Lower lobe of right lung (tissue), 2 donors: ENCODE data around the gene CCDC74A. TPM values are rescaled to one million over a fixed set of nuclear protein-coding genes. Genes with fewer than 3 reads are reported as not detected.
"Not testable (repeated sequence)": the region's sequence is repeated elsewhere in the genome, so short reads cannot be mapped to it uniquely, and the experiment has no call there.

Experiments
- ATAC-seq, 2 donors: fragments of 200-7000 bp; cut with Tn5 transposase; one replicate each; pipeline ENCODE4 v1.9.1; 2020 to 2022; ENCODE audit warnings: mild to moderate bottlenecking in 2 of 2, moderate library complexity in 2 of 2
- DNase-seq: peaks from one replicate; pipeline ENCODE4 v3.0.0-alpha.2; 2020
- H3K27ac ChIP-seq: fragments of 200-600 bp; one replicate; pipeline ENCODE4 v1.8.0; 2022
- H3K27me3 ChIP-seq: fragments of 200-600 bp; one replicate; pipeline ENCODE4 v1.8.0; 2022; ENCODE audit warnings: low read depth
- H3K36me3 ChIP-seq: fragments of 200-600 bp; one replicate; pipeline ENCODE4 v1.8.0; 2022; ENCODE audit warnings: mild to moderate bottlenecking
- H3K4me1 ChIP-seq: fragments of 200-600 bp; one replicate; pipeline ENCODE4 v1.8.0; 2022
- H3K4me3 ChIP-seq: fragments of 200-600 bp; one replicate; pipeline ENCODE4 v1.8.0; 2022; ENCODE audit warnings: mild to moderate bottlenecking
- H3K9me3 ChIP-seq: fragments of 200-600 bp; one replicate; pipeline ENCODE4 v1.8.0; 2022
- CTCF ChIP-seq: fragments of 200-600 bp; IDR thresholded peaks from one replicate; pipeline ENCODE4 v1.8.0; 2022; ENCODE audit warnings: antibody characterized with exemption, mild to moderate bottlenecking
- intact Hi-C: fragments of 100-400 bp; cut with DNase I; formaldehyde crosslinking; loops from one replicate; pipeline ENCODE4 v1.11.0; 2022
- total RNA-seq: library from RNA; stranded (reverse); fragmentation: NEBNext Ultra II Directional; extraction: Animal tissue kit (Norgen Biotek cat#: 25700); gene quantifications from one replicate; pipeline ENCODE4 v1.2.1, GENCODE V29; 2021
- donor health status: DM: no; HTN: yes; CAD: no; lungs with severe emphysema.

The CCDC74A gene
- total RNA-seq, 1 donor from 2014 or later, result 4.9 TPM

GRCh38 chr2:131504082-131504750, 23.5 kb upstream of the CCDC74A start:
- H3K27ac ChIP-seq, ATAC-seq, intact Hi-C loops, H3K4me1 ChIP-seq, H3K9me3 ChIP-seq, H3K4me3 ChIP-seq, H3K27me3 ChIP-seq, DNase-seq: not testable (repeated sequence)
- peaks cover 84% of the 10 kb centered on the region for H3K36me3 ChIP-seq

- Histone ChIP-seq H3K4me1 (no peaks in the 10 kb centered on the region), H3K4me3 (no peak overlapping the region), H3K27ac (no peak overlapping the region), H3K27me3 (no peaks in the 10 kb centered on the region), H3K36me3 (peaks cover 72% of the 10 kb centered on the region), H3K9me3 (no peaks in the 10 kb centered on the region)
- ATAC-seq, result no peak
- no peak for DNase-seq
- intact Hi-C loops, result no loop called here
- TF ChIP-seq CTCF, result no peak
Observed at GRCh38 chr2:131509615-131510014, 18.1 kb upstream of the CCDC74A start.

GRCh38 chr2:131511291-131511968, 16.3 kb upstream of the CCDC74A start:
- H3K4me1 ChIP-seq, intact Hi-C loops, H3K4me3 ChIP-seq, ATAC-seq, H3K27me3 ChIP-seq, DNase-seq, H3K27ac ChIP-seq, H3K9me3 ChIP-seq: not testable (repeated sequence)
- H3K36me3 ChIP-seq, result peaks cover 58% of the 10 kb centered on the region

GRCh38 chr2:131511969-131512870, 15.5 kb upstream of the CCDC74A start:
- ATAC-seq, H3K4me1 ChIP-seq, DNase-seq, H3K9me3 ChIP-seq, H3K4me3 ChIP-seq, intact Hi-C loops, H3K27ac ChIP-seq, H3K27me3 ChIP-seq: not testable (repeated sequence)
- H3K36me3 ChIP-seq, result peaks cover 51% of the 10 kb centered on the region

GRCh38 chr2:131514408-131515166, 13.1 kb upstream of the CCDC74A start:
- H3K9me3 ChIP-seq, ATAC-seq, H3K4me1 ChIP-seq, DNase-seq, H3K27ac ChIP-seq, H3K27me3 ChIP-seq, H3K4me3 ChIP-seq, intact Hi-C loops: not testable (repeated sequence)
- peaks cover 51% of the 10 kb centered on the region for H3K36me3 ChIP-seq

- H3K4me1 ChIP-seq, intact Hi-C loops, DNase-seq, H3K27me3 ChIP-seq, ATAC-seq, H3K9me3 ChIP-seq, H3K27ac ChIP-seq, H3K4me3 ChIP-seq: not testable (repeated sequence)
- H3K36me3 ChIP-seq, result peaks cover 51% of the 10 kb centered on the region
Observed at GRCh38 chr2:131515235-131515634, 12.5 kb upstream of the CCDC74A start.

- no peaks in the 10 kb centered on the region for H3K9me3 ChIP-seq
- no peak overlapping the region for H3K27ac ChIP-seq
- no peak overlapping the region for H3K4me3 ChIP-seq
- H3K27me3 ChIP-seq, result no peaks in the 10 kb centered on the region
- no peak for TF ChIP-seq CTCF
- ATAC-seq, result no peak
- intact Hi-C loops, result no loop called here
- H3K4me1 ChIP-seq, result no peaks in the 10 kb centered on the region
- no peak for DNase-seq
- H3K36me3 ChIP-seq, result peaks cover 52% of the 10 kb centered on the region
Observed at GRCh38 chr2:131516011-131516410, 11.7 kb upstream of the CCDC74A start.

- H3K4me3 ChIP-seq, H3K27ac ChIP-seq, intact Hi-C loops, DNase-seq, H3K9me3 ChIP-seq, H3K27me3 ChIP-seq, H3K4me1 ChIP-seq, ATAC-seq: not testable (repeated sequence)
- H3K36me3 ChIP-seq, result peaks cover 51% of the 10 kb centered on the region
Observed at GRCh38 chr2:131516621-131517020, 11.1 kb upstream of the CCDC74A start.
